ENCODE measurements around the gene GART. TPM values are rescaled to one million over a fixed set of nuclear protein-coding genes. Genes with fewer than 3 reads are reported as not detected.

GART gene
- total RNA-seq, 2 experiments from 2014 or later, result 104 to 198 TPM

GRCh38 chr21:33558777-33559421 is 17.0 kb upstream of the GART start:
- H3K4me2 ChIP-seq (ENCODE audit: low read length), result no peak overlapping the region
- peaks cover 42% of the 10 kb centered on the region for H4K20me1 ChIP-seq (ENCODE audit: insufficient read depth, low read length)
- DNase-seq (ENCODE audit: low spot score), result no peak
- H3K79me2 ChIP-seq (ENCODE audit: insufficient read depth, low read depth, low read length), result peaks cover 99% of the 10 kb centered on the region
- TF ChIP-seq CTCF (conservative IDR thresholded peaks at IDR 0.05; ENCODE audit: low read length), result no peak
- TF ChIP-seq EZH2phosphoT487 (IDR thresholded peaks at IDR 0.05; ENCODE audit: borderline replicate concordance, low read depth, low read length), result no peak
- H3K9me2 ChIP-seq (ENCODE audit: insufficient read depth, low read length), result no peaks in the 10 kb centered on the region
- H3K4me1 ChIP-seq (ENCODE audit: insufficient read depth, low read length, poor library complexity, severe bottlenecking), result no peaks in the 10 kb centered on the region
- no peak overlapping the region for H2AFZ ChIP-seq (ENCODE audit: low read length)
- ChIA-PET POLR2A (interaction anchor here (1.0 to 3.5 kb wide), 5 partner anchors 9 to 59 kb away, joined by 3 to 14 read pairs (median 4); no protein-coding TSS in a partner anchor), CTCF (ENCODE audit: unreplicated experiment) (no interaction called here)
- no peaks in the 10 kb centered on the region for H3K9me3 ChIP-seq (ENCODE audit: low read length)
- no peak overlapping the region for H3K27ac ChIP-seq (ENCODE audit: low read depth, low read length, poor library complexity, severe bottlenecking)
- no TSS peak for BruUV-seq (replicated peaks)
- intact Hi-C loops (cut with micrococcal nuclease; ENCODE audit: unreplicated experiment), result loop anchor here (2.0 kb wide), 1 partner anchor 28 kb away; no protein-coding TSS in a partner anchor
- H3K4me3 ChIP-seq (ENCODE audit: low read depth, low read length, poor library complexity, severe bottlenecking), result no peak overlapping the region
- H3K36me3 ChIP-seq (ENCODE audit: insufficient read depth, low read length), result peaks cover 99% of the 10 kb centered on the region

GRCh38 chr21:33557447-33557846 is 15.5 kb upstream of the GART start:
- H3K27ac ChIP-seq (ENCODE audit: low read depth, low read length, poor library complexity, severe bottlenecking), result no peak overlapping the region
- H3K9me2 ChIP-seq (ENCODE audit: insufficient read depth, low read length), result no peaks in the 10 kb centered on the region
- H3K9me3 ChIP-seq (ENCODE audit: low read length), result no peaks in the 10 kb centered on the region
- H2AFZ ChIP-seq (ENCODE audit: low read length), result no peak overlapping the region
- TF ChIP-seq CTCF (conservative IDR thresholded peaks at IDR 0.05; ENCODE audit: low read length) (no peak), EZH2phosphoT487 (IDR thresholded peaks at IDR 0.05; ENCODE audit: borderline replicate concordance, low read depth, low read length) (no peak)
- H3K4me2 ChIP-seq (ENCODE audit: low read length), result no peak overlapping the region
- ChIA-PET POLR2A (interaction anchor here (0.6 to 3.5 kb wide), 10 partner anchors 9 to 295 kb away, joined by 3 to 14 read pairs (median 4); partner anchors contain the start of gene DNAJC28), CTCF (ENCODE audit: unreplicated experiment) (no interaction called here)
- no TSS peak for BruUV-seq (replicated peaks)
- no peak overlapping the region for H3K4me3 ChIP-seq (ENCODE audit: low read depth, low read length, poor library complexity, severe bottlenecking)
- peaks cover 99% of the 10 kb centered on the region for H3K79me2 ChIP-seq (ENCODE audit: insufficient read depth, low read depth, low read length)
- peaks cover 38% of the 10 kb centered on the region for H4K20me1 ChIP-seq (ENCODE audit: insufficient read depth, low read length)
- no peak for DNase-seq (ENCODE audit: low spot score)
- intact Hi-C loops (cut with micrococcal nuclease; ENCODE audit: unreplicated experiment), result no loop called here
- H3K4me1 ChIP-seq (ENCODE audit: insufficient read depth, low read length, poor library complexity, severe bottlenecking), result no peaks in the 10 kb centered on the region
- peaks cover 99% of the 10 kb centered on the region for H3K36me3 ChIP-seq (ENCODE audit: insufficient read depth, low read length)

GRCh38 chr21:33554982-33555344 is 13.0 kb upstream of the GART start:
- no peaks in the 10 kb centered on the region for H3K9me2 ChIP-seq (ENCODE audit: insufficient read depth, low read length)
- no peak overlapping the region for H3K4me2 ChIP-seq (ENCODE audit: low read length)
- H2AFZ ChIP-seq (ENCODE audit: low read length), result no peak overlapping the region
- intact Hi-C loops (cut with micrococcal nuclease; ENCODE audit: unreplicated experiment), result no loop called here
- no peak overlapping the region for H3K4me3 ChIP-seq (ENCODE audit: low read depth, low read length, poor library complexity, severe bottlenecking)
- H3K9me3 ChIP-seq (ENCODE audit: low read length), result no peaks in the 10 kb centered on the region
- BruUV-seq (replicated peaks), result no TSS peak
- H3K36me3 ChIP-seq (ENCODE audit: insufficient read depth, low read length), result peaks cover 100% of the 10 kb centered on the region
- peaks cover 34% of the 10 kb centered on the region for H4K20me1 ChIP-seq (ENCODE audit: insufficient read depth, low read length)
- no peaks in the 10 kb centered on the region for H3K4me1 ChIP-seq (ENCODE audit: insufficient read depth, low read length, poor library complexity, severe bottlenecking)
- TF ChIP-seq EZH2phosphoT487 (IDR thresholded peaks at IDR 0.05; ENCODE audit: borderline replicate concordance, low read depth, low read length), result no peak
- no peak for TF ChIP-seq CTCF (conservative IDR thresholded peaks at IDR 0.05; ENCODE audit: low read length)
- peaks cover 99% of the 10 kb centered on the region for H3K79me2 ChIP-seq (ENCODE audit: insufficient read depth, low read depth, low read length)
- POLR2A ChIA-PET, result interaction anchor here (0.5 to 1.3 kb wide), 5 partner anchors 10 to 358 kb away, joined by 3 to 4 read pairs (median 3); no protein-coding TSS in a partner anchor
- no peak for DNase-seq (ENCODE audit: low spot score)
- H3K27ac ChIP-seq (ENCODE audit: low read depth, low read length, poor library complexity, severe bottlenecking), result no peak overlapping the region
- CTCF ChIA-PET (ENCODE audit: unreplicated experiment), result no interaction called here

Measured in OCI-LY7 (cell line).